Osteocyte (in vitro differentiated cells): ENCODE measurements around the gene SOCS2. TPM values are rescaled to one million over a fixed set of nuclear protein-coding genes. Genes with fewer than 3 reads are reported as not detected.
"Not testable (repeated sequence)": the region's sequence is repeated elsewhere in the genome, so short reads cannot be mapped to it uniquely, and the experiment has no call there.

Experiments
- DNase-seq: peaks from one replicate; pipeline ENCODE4 v3.0.0; 2021; ENCODE audit warnings: mixed read lengths; ENCODE audit not compliant: unreplicated experiment; ENCODE audit errors: extremely low spot score
- H3K27ac Mint-ChIP-seq: one replicate; pipeline ENCODE4 v1.8.0; 2021; ENCODE audit warnings: mild to moderate bottlenecking, mixed read lengths; ENCODE audit not compliant: unreplicated experiment
- H3K27me3 Mint-ChIP-seq: one replicate; pipeline ENCODE4 v1.8.0; 2021; ENCODE audit warnings: mixed read lengths; ENCODE audit not compliant: unreplicated experiment
- H3K36me3 Mint-ChIP-seq: one replicate; pipeline ENCODE4 v1.8.0; 2021; ENCODE audit warnings: mixed read lengths; ENCODE audit not compliant: unreplicated experiment
- H3K4me1 Mint-ChIP-seq: one replicate; pipeline ENCODE4 v1.8.0; 2021; ENCODE audit warnings: mixed read lengths; ENCODE audit not compliant: unreplicated experiment
- H3K4me3 Mint-ChIP-seq: one replicate; pipeline ENCODE4 v1.8.0; 2021; ENCODE audit warnings: mild to moderate bottlenecking, moderate library complexity, mixed read lengths; ENCODE audit not compliant: unreplicated experiment
- H3K9me3 Mint-ChIP-seq: one replicate; pipeline ENCODE4 v1.8.0; 2021; ENCODE audit warnings: mixed read lengths; ENCODE audit not compliant: unreplicated experiment
- total RNA-seq: library from RNA; stranded (reverse); gene quantifications from 2 replicates; pipeline ENCODE4 v1.2.1, GENCODE V29; 2021
- TF ChIP-seq, protein P1 (sequence below): fragments of 200-600 bp; sonication (generic); IDR thresholded peaks from 2 replicates; pipeline ENCODE4 v1.5.0; 2021; ENCODE audit warnings: antibody characterized with exemption, mild to moderate bottlenecking, moderate library complexity

Gene SOCS2
- total RNA-seq, 1 donor from 2014 or later = 28.1 TPM

DNA sequence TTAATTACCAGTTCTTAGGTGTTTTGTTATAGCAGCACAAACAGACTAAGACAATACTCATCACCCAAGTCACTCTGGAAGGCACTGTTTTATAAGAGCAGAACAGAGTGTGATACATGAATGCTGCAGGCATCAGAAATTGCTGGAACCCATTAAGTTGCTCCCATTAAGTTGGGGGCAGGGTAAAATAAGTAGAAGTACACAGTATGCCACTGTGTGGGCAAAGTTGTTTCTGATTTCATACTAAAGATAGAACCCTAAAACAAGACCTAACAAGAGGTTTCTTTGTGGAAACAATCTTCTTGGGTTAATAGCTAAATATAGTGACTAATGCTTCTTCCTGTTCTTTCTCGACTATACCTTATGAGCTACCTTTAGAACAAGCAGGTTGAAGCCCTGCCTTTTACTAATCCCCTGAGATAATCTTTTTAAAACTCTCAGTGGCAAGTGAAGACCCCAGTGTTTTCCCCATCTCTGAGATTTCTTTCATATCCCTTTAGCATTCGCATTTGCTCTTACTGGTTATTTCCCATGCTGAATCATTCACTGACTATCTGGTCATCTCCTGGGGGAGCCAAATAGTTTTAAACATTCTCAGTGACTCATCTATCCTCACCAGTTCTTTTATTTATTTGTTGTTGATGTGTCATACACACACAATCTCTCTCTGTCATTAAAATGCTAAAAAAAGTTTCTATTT is 52.3 kb downstream of the SOCS2 start:
- peak overlapping the region; percentile 77 for H3K27ac Mint-ChIP-seq
- H3K4me1 Mint-ChIP-seq = peaks cover 18% of the 10 kb centered on the region
- no peak for DNase-seq
- TF ChIP-seq, protein P1, sequence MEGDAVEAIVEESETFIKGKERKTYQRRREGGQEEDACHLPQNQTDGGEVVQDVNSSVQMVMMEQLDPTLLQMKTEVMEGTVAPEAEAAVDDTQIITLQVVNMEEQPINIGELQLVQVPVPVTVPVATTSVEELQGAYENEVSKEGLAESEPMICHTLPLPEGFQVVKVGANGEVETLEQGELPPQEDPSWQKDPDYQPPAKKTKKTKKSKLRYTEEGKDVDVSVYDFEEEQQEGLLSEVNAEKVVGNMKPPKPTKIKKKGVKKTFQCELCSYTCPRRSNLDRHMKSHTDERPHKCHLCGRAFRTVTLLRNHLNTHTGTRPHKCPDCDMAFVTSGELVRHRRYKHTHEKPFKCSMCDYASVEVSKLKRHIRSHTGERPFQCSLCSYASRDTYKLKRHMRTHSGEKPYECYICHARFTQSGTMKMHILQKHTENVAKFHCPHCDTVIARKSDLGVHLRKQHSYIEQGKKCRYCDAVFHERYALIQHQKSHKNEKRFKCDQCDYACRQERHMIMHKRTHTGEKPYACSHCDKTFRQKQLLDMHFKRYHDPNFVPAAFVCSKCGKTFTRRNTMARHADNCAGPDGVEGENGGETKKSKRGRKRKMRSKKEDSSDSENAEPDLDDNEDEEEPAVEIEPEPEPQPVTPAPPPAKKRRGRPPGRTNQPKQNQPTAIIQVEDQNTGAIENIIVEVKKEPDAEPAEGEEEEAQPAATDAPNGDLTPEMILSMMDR = no peak
- H3K4me3 Mint-ChIP-seq = no peak overlapping the region
- H3K9me3 Mint-ChIP-seq = peaks cover 16% of the 10 kb centered on the region
- no peaks in the 10 kb centered on the region for H3K27me3 Mint-ChIP-seq
- no peaks in the 10 kb centered on the region for H3K36me3 Mint-ChIP-seq

DNA sequence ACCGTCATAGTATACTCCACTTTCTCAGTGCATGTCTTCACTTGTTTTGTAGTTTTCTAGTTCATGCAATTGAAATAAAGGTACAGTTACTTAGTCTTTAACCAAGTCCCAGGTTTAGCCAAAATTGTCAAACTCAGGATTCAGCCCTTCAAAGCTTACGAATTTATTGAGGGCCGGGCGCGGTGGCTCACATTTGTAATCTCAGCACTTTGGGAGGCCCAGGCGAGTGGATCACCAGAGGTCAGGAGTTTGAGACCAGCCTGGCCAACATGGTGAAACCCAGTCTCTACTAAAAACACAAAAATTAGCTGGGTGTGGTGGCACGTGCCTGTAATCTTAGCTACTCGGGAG is 52.8 kb downstream of the SOCS2 start:
- not testable (repeated sequence) for H3K36me3 Mint-ChIP-seq, H3K27me3 Mint-ChIP-seq, H3K4me3 Mint-ChIP-seq
- Mint-ChIP-seq H3K4me1 (peaks cover 18% of the 10 kb centered on the region), H3K27ac (peak overlapping the region; percentile 77), H3K9me3 (peaks cover 16% of the 10 kb centered on the region)
- peak; percentile 32 for DNase-seq

DNA sequence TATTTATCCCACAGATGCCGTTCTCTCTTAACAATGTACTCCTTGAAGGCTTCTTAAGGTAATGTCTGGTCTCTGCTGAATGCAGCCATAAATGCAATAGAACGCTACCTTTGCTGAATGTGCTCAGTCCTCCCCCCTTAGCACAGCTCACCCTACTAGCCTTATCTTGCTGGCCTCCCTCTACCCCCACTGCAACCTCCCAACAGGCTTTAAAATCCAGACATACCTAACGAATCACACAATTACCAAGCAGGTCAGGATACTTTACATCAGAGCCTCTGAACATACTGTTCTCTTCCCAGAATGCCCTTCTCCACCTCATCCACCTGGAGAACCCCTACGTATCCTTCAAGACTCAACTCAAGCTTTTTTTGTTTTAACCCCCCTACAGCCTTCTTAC is 53.7 kb downstream of the SOCS2 start:
- H3K9me3 Mint-ChIP-seq = peaks cover 16% of the 10 kb centered on the region
- H3K4me1 Mint-ChIP-seq = peaks cover 18% of the 10 kb centered on the region
- DNase-seq = no peak
- no peaks in the 10 kb centered on the region for H3K27me3 Mint-ChIP-seq
- no peaks in the 10 kb centered on the region for H3K36me3 Mint-ChIP-seq
- TF ChIP-seq, protein P1 = no peak
- peak overlapping the region; percentile 8 for H3K27ac Mint-ChIP-seq
- no peak overlapping the region for H3K4me3 Mint-ChIP-seq

Other genes starting within 250 kb of the SOCS2 start
- 44.0 and 49.7 TPM in 2 replicates for gene NUDT4, start 194.8 kb upstream of the SOCS2 start, total RNA-seq
- gene UBE2N, start 130.7 kb upstream of the SOCS2 start, total RNA-seq = 68.3 and 70.6 TPM in 2 replicates
- 52.2 and 55.8 TPM in 2 replicates for gene MRPL42, start 105.2 kb upstream of the SOCS2 start, total RNA-seq
- gene CRADD, start 104.7 kb downstream of the SOCS2 start, total RNA-seq = 12.7 and 13.8 TPM in 2 replicates